ENCODE data around the gene SEC61B.

DNA sequence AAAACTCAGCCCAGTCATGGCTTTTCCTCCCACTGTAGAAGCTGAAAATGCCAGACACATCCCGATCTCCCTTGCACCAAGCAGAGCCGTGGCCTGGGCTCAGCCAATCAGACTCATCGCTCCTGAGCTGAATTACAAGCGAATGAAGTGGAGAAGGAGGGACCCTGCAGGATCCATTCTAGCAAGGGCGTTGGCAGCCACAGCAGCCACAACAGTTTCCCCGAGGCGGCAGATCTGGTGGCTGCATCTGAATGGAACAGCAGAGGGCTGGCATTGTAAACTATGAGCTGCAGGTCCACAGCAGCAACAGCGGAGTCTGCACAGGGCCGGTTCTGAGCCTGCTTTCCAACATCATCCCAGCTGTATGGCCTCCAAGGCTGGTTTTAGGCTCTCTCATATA, 24.1 kb upstream of the SEC61B start:
- TF ChIP-seq, protein P1, sequence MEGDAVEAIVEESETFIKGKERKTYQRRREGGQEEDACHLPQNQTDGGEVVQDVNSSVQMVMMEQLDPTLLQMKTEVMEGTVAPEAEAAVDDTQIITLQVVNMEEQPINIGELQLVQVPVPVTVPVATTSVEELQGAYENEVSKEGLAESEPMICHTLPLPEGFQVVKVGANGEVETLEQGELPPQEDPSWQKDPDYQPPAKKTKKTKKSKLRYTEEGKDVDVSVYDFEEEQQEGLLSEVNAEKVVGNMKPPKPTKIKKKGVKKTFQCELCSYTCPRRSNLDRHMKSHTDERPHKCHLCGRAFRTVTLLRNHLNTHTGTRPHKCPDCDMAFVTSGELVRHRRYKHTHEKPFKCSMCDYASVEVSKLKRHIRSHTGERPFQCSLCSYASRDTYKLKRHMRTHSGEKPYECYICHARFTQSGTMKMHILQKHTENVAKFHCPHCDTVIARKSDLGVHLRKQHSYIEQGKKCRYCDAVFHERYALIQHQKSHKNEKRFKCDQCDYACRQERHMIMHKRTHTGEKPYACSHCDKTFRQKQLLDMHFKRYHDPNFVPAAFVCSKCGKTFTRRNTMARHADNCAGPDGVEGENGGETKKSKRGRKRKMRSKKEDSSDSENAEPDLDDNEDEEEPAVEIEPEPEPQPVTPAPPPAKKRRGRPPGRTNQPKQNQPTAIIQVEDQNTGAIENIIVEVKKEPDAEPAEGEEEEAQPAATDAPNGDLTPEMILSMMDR (IDR thresholded peaks at IDR 0.05) = no peak
- no peak for TF ChIP-seq POLR2A (IDR thresholded peaks at IDR 0.05)
- no peak for TF ChIP-seq POLR2AphosphoS5 (IDR thresholded peaks at IDR 0.05)
